Body of pancreas (tissue), 4 donors: ENCODE results near the gene TAGAP.

Experiments used
- CTCF ChIP-seq, 7 experiments: fragments of 450-650 bp in 4 of 7; fragments of 200-600 bp in 3 of 7; sonication (generic) in 3 of 7; IDR thresholded peaks; one replicate each; pipeline ENCODE4 v1.5.1; 2016 to 2019; ENCODE audit warnings: antibody characterized with exemption in 7 of 7
- POLR2A ChIP-seq, 3 donors: fragments of 450-650 bp; IDR thresholded peaks; one replicate each; pipeline ENCODE4 v1.6.1; 2016; ENCODE audit warnings: antibody characterized with exemption in 3 of 3, mild to moderate bottlenecking in 2 of 3

GRCh38 chr6:159062976-159063375 is 18.2 kb upstream of the TAGAP start:
- TF ChIP-seq CTCF (IDR thresholded peaks at IDR 0.05): no peak
- TF ChIP-seq POLR2A (IDR thresholded peaks at IDR 0.05): no peak
